Measurements from ENCODE around the gene PLXNA4. TPM values are rescaled to one million over a fixed set of nuclear protein-coding genes. Genes with fewer than 3 reads are reported as not detected.
"Not testable (repeated sequence)": the region's sequence is repeated elsewhere in the genome, so short reads cannot be mapped to it uniquely, and the experiment has no call there.

PLXNA4 gene, protein sequence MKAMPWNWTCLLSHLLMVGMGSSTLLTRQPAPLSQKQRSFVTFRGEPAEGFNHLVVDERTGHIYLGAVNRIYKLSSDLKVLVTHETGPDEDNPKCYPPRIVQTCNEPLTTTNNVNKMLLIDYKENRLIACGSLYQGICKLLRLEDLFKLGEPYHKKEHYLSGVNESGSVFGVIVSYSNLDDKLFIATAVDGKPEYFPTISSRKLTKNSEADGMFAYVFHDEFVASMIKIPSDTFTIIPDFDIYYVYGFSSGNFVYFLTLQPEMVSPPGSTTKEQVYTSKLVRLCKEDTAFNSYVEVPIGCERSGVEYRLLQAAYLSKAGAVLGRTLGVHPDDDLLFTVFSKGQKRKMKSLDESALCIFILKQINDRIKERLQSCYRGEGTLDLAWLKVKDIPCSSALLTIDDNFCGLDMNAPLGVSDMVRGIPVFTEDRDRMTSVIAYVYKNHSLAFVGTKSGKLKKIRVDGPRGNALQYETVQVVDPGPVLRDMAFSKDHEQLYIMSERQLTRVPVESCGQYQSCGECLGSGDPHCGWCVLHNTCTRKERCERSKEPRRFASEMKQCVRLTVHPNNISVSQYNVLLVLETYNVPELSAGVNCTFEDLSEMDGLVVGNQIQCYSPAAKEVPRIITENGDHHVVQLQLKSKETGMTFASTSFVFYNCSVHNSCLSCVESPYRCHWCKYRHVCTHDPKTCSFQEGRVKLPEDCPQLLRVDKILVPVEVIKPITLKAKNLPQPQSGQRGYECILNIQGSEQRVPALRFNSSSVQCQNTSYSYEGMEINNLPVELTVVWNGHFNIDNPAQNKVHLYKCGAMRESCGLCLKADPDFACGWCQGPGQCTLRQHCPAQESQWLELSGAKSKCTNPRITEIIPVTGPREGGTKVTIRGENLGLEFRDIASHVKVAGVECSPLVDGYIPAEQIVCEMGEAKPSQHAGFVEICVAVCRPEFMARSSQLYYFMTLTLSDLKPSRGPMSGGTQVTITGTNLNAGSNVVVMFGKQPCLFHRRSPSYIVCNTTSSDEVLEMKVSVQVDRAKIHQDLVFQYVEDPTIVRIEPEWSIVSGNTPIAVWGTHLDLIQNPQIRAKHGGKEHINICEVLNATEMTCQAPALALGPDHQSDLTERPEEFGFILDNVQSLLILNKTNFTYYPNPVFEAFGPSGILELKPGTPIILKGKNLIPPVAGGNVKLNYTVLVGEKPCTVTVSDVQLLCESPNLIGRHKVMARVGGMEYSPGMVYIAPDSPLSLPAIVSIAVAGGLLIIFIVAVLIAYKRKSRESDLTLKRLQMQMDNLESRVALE (N-terminal part only)
- 2.6 TPM for polyA plus RNA-seq (ENCODE audit: insufficient read length)

DNA sequence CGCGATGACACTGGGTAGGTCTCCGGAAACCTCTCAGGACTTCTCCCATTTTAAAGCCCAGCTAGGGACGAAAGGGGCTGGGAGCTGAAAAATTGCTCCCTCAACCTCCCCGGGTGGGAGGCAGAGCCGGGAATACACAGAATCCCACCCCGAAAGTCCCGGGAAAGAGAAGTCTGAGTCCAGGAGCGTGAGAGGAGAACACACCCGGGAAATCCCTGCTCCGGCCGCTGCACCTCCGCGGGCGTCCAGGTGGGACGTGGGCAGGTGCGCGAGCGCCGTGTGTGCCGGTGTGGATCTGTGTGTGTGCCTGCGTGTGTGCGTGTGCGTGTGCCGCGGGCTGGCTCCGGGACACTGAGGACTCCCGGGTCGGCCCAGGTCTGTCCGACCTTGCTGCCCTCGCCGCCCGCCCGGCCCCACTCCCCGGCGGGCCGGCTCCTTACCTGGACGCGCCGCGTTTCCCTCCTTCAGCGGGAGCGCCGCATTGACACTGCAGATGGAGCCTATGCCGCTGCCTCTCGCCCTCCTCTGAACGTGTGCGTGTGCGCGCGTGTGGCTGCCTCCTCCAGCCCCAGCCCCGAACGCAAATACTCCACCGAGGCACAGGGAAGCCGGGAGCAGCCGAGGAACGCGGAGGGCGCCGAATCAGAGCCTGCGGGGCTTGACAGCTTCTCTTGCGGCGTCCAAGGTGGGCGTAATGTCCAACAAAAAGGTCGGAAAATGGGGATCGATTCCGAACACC lies at the start of gene PLXNA4:
Gene PLXNA4 (minus strand): TSS at position 489 of the 739 bp plus-strand sequence. CDS start 67,777 bp downstream, outside the sequence.
- DNase-seq = no peak

DNA sequence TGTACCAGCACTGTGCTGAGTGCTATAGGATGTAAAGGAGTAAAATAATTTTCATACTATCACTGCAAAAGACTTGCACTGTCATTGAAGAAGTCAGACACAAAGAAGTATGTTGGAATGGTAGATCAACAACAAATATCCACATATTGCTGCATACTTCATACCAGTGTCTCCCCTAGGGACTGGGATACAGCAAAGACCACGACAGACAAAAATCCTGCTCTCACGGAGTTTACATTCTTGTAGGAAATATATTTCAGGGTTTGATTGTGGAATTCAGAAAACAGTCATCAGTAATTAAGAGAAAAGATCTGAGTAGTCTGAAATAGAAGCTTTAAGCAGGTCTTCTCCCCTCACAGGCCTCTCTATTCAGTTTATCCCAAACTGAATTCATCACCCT lies 49.4 kb upstream of the PLXNA4 start:
- no peak for DNase-seq

DNA sequence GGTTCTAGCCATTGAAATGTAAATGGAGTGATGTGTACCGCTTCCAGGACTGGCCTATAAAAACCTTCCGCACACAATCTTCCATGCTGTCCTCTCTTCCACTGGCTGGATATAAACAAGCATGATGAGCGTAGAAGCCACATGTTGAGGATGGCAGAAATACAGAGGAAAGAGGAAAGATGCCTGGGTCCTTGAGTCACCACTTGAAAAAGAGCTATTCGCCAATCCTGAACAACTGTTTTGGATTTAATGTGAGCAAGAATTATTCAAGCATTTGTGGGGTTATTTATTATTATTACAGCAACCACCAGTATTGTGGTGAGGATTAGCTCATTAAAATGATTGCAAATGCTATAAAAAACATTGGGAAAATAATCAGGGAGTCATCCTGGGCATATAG lies 45.8 kb upstream of the PLXNA4 start:
- DNase-seq = no peak

DNA sequence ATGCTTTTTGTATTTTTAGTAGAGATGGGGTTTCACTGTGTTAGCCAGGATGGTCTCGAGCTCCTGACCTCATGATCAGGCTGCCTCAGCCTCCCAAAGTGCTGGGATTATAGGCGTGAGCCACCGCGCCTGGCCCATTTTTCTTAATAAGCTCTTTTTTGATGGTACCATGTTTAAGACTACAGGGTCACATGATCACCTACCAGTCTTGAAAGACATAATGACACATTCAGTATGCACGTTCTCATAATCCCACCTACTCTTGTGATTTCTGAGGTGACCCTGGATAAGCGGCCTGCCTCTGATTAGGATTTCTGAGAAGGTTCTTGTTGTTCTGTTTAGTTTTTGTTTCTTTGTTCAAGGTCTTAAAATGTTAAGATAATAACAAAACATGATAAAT lies 43.7 kb upstream of the PLXNA4 start:
- no peak for DNase-seq

DNA sequence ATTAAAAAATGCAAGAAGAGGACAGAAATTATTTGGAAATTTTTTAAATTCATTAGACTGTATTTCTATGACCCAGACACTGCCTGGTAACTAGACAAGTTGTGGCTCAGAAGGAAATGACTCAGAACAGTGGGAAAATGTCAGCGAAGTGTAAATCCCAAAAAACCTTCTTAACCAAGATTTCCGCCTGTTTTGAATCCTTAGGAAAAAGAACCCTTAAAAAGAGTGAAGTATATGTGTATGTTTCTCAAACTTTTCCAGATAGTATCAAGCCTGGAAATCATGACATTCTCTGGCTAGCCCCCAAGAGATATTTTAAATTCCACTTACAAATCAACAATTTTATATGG lies 42.7 kb upstream of the PLXNA4 start:
- no peak for DNase-seq

DNA sequence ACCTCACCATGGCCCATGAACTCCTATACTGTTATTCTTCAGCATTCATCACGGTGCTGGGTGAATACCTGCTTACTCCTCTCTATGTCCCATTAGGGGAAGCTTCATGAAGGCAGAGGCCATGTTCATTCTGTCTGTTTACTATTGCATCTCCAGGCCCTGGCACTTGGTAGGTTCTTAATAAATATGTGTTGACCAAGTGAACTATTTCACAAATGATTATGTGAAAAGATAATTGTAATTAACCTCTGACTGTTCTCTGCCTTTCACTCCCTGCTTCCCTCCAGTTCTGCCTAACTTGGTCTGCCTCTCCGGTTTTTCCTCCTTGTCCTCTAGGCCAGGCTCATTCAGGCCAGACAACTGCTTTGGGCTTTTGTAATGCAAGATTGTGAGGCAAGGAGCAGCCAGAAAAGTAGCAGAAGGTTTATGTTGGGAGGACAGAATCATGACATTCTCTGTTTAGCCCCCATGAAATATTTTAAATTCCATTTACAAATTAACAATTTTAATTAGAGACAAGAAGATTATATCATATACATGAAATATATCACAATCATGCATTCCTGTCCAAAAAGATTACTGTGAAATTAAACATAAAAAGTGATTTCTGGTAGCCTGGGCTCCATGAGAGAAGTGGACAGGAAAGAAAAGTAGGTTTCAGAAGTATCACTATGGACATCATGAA lies 42.1 kb upstream of the PLXNA4 start:
- no peak for DNase-seq

DNA sequence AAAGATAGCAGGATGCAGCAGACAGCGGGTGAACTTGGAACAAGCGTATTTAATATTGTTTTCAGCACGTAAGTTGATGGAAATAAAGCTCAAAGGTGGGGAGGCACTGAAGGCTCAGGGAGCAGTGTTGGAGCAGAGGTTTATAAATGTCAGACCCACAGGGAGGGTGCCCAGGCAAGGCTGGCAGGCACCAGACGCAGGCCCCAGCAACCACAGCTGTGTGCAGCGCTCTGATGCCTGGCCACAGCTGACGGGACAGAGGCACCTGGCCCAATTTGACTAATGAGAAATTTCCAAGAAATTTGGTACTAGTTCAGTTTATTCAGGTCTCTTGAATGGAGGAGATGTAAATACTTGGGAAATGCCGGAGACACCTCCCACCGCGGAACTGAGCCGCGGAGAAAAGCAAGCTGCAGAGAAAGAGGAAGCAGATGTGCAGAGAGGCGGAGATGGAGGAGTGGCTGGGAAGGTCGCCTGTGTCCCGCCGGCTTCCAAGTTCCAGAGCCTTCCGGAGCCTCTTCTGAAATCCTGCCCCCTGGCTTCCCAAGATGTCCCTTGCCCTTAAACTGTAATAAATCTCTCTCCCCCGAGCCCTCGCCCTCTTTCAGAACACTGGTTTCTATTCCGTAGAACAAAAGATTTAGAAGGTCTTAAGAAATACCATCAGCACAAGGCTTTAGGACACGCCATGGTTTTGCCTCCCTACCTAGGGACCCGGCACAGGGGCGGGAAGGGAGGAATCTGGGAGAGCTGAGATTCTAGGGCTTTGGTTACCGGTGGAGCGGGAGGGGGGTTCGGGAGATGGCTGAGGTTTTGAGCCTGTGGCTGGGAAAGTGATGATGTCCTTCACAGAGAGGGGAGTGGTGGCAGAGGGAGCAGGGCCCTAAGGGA lies 38.4 kb upstream of the PLXNA4 start:
- peak; percentile 57 for DNase-seq

DNA sequence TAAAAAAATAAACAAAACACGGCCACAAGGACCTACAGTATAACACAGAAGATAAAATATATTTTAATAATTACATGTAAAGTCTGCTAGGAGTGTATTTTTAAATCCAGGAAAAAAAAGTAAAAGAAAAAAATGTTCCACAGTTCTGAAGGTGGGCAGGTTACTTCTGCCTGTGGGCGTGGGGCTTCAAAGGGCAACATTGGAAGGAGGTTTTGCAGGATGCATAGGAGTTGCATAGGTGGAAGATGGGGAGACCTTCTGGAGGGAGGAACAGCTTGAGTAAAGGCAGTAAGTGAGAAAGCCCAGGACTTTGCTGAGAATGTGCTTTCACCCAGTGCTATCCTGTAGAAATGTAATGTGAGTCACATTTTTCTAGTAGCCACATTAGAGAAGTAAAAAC lies 37.5 kb upstream of the PLXNA4 start:
- no peak for DNase-seq

DNA sequence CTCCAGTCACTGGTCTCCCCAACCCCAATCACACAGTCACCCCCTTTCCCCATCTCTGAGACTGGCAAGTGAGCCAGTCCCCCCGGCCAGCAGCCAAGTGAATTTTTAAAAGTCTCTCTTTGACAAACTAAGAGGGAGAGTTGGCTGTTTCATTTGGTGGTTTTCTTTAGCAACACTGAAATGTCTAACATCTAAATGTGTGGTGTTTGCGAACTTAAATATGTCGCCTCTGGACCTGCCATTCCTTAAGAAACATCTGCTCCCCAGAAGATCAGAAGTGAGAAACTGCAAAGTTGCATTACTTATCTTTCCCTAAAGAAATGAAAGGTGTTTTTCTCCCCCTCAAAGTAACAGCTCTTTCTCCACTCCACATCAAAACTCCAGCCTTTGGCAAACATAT lies 34.7 kb upstream of the PLXNA4 start:
- no peak for DNase-seq

DNA sequence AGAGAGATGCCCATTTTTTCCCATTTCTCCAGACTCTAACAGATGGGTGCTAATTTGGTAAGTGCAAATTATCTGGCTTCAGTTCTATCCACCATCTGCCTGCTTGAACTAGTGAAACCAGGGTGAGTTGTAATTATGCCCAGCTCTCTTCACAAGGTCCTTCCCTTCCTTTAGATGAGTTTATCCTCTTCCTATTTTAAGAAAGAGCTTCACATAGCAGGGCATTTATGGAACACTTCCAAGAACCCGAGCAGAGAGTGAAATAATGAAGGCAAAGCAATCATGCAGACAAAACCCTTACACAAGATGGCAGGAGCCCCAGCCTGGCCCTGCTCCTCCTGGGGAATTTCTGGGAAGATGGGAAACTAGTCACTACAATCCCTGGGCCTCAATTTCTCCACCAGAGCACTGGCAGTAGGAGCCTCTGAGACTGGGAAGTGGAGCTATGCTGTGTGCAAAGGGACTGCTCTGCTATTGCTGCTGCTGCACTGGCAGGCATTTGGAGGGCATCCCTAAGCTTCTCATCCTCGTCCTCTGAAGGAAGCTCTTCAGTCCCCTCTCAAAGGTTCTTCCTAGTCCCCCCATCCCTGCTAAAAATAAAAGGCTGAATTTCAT lies 33.7 kb upstream of the PLXNA4 start:
- no peak for DNase-seq

DNA sequence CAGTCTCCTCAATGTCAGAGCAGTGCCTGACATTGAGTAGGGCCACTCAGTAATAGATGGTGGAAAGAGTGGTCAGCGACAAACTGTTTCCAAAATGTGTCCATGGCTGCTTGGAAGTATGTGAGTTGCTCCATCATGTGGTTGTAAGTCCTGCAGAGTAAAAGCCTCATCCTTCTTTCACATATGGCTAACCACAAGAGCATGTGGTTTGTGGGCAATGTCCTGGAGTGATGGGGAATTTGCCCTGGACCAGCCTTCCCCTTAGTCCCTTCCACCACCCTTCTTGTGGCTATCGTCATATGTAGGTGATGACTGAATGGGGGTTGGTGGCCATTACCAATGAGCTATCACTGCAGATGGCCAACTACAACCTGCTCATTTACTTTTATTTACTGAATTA lies 33.0 kb upstream of the PLXNA4 start:
- no peak for DNase-seq

DNA sequence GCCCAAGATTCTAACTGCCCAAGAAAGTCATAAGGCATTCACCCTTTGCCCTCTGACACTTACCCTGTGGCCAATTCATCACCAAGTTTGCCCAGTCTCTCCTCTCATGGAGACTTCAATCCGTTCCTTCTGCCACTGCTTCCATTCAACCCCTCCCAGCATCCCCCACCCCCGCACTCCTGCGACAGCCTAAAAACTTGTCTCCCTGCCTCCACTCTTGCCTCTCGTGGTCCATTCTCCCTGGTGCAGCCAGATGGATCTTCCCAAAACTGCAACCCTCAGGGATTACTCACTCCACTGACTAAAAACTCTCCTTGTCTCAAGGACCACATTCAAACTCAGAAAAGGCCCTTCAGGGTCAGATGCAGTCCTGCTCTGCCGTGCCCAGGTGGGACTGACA lies 32.3 kb upstream of the PLXNA4 start:
- no peak for DNase-seq

DNA sequence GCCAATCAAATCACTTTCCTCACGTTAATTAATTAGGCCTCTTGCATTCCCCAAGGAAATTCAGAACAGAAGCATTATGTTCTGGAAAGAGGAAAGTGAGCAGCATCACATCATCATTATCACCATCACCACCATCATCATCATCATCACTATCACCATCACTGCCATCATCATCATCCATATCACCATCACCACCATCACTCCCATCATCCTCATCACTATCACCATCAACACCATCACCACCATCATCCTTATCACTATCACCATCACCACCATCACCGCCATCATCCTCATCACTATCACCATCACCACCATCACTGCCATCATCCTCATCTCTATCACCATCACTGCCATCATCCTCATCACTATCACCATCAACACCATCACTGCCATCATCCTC lies 31.4 kb upstream of the PLXNA4 start:
- no peak for DNase-seq

DNA sequence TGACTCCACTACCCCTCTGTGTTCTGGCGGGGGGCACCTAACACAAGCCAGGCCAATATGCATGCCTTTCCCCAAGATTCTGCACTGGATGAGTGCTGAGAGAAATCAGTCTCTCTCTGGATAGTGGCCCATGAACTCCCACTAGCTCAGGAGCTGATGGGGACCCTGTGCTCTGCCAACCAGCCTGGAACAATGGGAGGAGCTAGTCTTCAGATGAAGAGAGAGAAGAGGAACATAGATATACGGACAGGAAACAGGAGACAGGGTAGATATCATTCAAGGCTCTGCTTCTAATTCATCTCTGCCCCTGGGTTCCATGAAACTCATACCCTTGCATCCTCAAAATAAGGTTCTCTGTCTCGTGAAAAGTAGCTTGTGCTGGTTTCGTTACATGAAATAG lies 27.9 kb upstream of the PLXNA4 start:
- no peak for DNase-seq

DNA sequence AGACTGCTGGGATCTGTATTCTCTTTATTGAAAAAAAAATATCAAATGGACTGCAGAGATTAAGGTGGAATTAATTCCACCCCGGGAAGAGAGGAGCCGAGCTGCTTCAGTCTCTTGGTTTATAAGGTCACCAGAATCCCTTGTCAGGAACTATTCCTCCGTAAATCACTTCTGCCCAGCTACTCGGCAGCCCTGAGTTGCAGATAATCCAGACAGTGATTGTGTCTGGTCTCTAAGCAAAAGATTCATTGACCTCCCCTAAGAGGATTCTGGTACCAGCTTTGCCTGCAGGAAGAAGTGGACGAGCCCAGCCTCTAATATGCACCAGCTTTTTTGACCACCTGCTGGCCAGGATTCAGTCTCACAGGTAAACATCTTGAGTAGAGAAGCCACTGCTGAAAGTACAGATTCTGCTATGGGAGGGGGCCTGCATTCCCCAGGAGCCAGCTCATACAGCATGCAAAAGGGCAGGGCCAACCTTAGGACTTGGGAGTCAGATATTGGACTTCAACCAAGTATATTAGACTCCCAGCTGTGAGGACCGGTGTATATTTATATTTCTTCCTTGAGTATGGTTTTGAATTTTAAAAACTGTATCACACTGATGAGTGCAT lies 27.1 kb upstream of the PLXNA4 start:
- no peak for DNase-seq

DNA sequence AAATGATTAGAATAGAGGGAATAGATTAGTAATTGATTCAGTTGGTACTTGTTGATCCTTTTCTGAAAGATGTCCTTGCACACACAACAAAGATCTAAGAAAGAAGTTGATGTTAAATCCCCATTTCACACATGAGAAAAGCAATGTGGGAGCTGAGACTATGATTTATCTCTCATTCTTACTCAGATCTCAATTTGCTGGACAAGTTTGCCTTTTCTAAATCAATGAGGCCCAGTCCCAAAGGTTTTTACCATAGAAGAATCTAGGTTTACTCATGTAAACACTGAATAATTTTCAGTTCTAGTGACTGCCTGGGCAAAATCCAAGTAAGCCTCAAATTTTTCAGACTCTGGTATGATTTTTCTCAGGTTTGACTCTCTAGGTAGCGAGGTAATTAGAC lies 25.5 kb upstream of the PLXNA4 start:
- DNase-seq = no peak

DNA sequence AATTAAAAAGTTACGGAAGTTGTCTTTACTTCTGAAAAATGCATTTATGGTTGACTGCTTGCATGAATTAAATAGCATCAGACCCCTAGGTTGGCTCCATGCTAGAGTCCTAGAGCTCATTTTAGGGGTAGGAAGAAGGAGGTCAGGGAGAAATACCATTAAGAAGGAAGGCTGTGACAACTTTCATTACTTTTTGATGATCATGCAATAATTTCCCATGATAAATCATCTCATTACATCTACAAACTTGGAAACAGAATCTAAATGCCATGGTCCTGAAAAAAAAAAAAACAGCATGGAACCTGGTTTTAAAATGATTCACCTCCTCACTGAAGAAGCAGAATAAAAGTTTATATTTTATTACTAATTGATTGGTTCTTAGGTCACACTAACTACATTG lies 20.3 kb upstream of the PLXNA4 start:
- no peak for DNase-seq

DNA sequence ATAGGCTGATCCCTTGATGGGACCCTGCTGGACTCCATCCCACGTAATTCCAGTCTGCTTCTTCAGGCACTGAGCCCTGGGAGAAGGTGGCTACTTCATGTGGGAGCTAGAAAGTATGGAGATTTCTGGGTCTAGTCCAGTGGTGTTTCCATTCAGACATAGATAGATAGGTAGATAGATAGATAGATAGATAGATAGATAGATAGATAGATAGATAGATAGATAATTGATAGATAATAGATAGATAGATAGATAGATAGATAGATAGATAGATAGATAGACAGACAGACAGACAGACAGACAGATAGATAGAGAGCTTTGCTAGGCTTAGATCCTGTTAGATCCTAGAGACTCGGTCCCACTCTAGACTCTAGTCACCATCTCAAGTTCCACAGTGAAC lies 18.5 kb upstream of the PLXNA4 start:
- DNase-seq = not testable (repeated sequence)

DNA sequence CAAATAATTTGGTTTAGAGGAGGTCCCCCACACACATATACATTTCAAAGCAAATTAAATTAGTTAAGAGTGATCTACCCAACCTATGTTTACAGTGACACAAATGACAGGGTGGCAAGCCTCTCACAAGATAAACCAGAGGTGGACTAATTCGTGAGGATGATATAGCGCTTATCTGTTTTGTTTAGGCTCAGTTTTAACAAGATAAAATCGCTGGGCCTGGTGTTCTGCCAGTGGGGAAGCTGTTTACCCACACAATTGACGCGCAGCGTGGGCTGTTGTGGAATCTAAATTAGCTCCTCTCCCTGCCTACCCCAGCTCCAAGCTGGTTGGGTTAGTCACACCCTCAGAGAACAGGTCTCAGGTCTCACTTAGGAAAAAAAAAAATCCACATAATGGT lies 16.7 kb upstream of the PLXNA4 start:
- DNase-seq = no peak
